Ovary (tissue), 3 donors: Measurements from ENCODE around the gene NPS.

ENCODE experiments used
- EP300 ChIP-seq: sonication (generic); formaldehyde crosslinking; IDR thresholded peaks from one replicate; pipeline ENCODE4 v1.6.1; 2017; ENCODE audit warnings: antibody characterized with exemption
- POLR2A ChIP-seq: fragments of 450-650 bp; IDR thresholded peaks from one replicate; pipeline ENCODE4 v1.6.1; 2017; ENCODE audit warnings: antibody characterized with exemption, mild to moderate bottlenecking, moderate library complexity
- TF ChIP-seq, protein P1 (sequence below), 3 donors: fragments of 450-650 bp in 2 of 3; fragments of 200-600 bp in 1 of 3; IDR thresholded peaks; one replicate each; pipeline versions ENCODE4 v1.5.1 to v1.8.0; 2016 to 2022; ENCODE audit warnings: antibody characterized with exemption in 3 of 3, mild to moderate bottlenecking in 1 of 3
- donor health status: DM: no; HTN: no; CAD: no.

DNA sequence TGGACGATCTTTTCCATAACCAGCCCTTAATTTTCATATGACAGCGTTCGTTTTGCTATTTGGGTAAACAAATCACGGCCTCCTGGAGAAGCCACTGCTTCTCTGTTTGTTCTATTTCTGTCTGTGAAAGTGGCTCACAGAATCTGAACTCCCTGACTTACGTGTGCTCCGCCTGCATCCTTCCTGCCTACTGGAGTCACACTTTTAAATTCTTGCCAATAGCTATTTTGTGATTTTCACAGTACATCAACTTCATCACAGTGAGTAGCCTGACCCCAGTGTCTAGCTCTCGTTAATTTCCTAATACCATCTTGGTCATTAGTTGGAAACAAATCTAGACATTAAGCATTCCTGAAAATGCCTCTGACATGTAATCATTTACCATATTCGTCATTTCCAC lies 49.0 kb upstream of the NPS start:
- TF ChIP-seq, protein P1, sequence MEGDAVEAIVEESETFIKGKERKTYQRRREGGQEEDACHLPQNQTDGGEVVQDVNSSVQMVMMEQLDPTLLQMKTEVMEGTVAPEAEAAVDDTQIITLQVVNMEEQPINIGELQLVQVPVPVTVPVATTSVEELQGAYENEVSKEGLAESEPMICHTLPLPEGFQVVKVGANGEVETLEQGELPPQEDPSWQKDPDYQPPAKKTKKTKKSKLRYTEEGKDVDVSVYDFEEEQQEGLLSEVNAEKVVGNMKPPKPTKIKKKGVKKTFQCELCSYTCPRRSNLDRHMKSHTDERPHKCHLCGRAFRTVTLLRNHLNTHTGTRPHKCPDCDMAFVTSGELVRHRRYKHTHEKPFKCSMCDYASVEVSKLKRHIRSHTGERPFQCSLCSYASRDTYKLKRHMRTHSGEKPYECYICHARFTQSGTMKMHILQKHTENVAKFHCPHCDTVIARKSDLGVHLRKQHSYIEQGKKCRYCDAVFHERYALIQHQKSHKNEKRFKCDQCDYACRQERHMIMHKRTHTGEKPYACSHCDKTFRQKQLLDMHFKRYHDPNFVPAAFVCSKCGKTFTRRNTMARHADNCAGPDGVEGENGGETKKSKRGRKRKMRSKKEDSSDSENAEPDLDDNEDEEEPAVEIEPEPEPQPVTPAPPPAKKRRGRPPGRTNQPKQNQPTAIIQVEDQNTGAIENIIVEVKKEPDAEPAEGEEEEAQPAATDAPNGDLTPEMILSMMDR (IDR thresholded peaks at IDR 0.05) = no peak
- TF ChIP-seq EP300 = no peak
- TF ChIP-seq POLR2A = no peak
